HPDE6-E6E7 (cell line): ENCODE data around the gene MTOR.
A peak's percentile ranks its signal among the peaks of the same experiment; 100 is the strongest.
"Not testable (repeated sequence)": the region's sequence is repeated elsewhere in the genome, so short reads cannot be mapped to it uniquely, and the experiment has no call there.

ENCODE experiments used
- DNase-seq: peaks from one replicate; pipeline ENCODE4 v3.0.0; 2011; ENCODE audit warnings: missing footprints; ENCODE audit errors: extremely low spot score

The MTOR gene

DNA sequence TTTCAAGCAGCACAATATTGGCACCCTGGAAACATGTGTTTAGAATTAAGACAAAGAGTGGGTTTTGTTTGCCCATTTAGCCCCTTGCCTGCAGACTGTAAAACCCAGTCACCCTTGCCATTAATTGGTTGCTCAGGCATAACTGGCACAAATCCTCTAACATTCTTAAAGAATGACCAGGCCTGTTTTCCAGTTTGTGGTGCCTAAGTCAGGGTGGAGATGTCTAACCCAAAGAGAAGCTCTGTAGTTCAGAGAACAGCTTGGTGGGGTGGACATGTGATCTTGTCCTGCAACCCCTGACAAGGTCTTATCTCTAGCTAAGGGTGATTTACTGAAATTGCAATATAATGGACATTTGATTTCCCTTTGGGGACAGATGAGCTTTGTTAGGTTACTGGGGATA lies 82.0 kb downstream of the MTOR start:
- no peak for DNase-seq

DNA sequence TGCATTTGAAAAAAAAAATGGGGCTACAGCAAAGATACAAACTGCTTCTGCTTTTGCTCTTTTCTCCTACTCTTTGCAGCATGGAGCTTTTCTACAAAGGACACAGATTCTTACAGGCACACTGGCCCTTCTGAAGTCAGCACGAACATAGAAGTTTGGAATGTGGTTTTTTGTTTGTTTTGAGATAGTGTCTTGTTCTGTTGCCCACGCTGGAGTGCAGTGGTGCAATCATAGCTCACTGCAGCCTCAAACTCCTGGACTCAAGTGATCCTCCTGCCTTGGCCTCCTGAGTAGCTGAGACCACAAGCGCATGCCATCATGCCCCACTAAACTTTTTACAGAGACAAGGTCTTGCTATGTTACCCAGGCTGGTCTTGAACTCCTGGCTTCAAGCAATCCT lies 82.6 kb downstream of the MTOR start:
- DNase-seq: not testable (repeated sequence)

DNA sequence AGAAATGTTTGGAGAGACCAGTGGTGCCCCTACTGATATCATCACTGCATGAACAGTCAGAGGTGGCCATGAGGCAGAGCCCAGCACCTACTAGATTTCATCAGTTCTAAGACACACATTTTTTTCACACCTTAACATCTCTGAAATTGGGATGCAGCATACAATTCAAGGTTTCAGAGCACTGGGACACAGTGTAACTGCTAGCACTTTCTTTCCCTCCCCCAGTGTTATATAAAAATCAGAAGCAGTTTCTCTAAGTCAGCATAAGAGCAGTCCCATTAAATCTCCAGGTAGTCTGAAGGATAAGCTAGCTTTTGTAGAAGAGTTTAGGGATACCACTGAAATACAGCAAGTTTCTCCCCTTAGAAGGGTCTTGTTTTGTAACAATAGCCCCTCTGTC lies 83.2 kb downstream of the MTOR start:
- DNase-seq: no peak

DNA sequence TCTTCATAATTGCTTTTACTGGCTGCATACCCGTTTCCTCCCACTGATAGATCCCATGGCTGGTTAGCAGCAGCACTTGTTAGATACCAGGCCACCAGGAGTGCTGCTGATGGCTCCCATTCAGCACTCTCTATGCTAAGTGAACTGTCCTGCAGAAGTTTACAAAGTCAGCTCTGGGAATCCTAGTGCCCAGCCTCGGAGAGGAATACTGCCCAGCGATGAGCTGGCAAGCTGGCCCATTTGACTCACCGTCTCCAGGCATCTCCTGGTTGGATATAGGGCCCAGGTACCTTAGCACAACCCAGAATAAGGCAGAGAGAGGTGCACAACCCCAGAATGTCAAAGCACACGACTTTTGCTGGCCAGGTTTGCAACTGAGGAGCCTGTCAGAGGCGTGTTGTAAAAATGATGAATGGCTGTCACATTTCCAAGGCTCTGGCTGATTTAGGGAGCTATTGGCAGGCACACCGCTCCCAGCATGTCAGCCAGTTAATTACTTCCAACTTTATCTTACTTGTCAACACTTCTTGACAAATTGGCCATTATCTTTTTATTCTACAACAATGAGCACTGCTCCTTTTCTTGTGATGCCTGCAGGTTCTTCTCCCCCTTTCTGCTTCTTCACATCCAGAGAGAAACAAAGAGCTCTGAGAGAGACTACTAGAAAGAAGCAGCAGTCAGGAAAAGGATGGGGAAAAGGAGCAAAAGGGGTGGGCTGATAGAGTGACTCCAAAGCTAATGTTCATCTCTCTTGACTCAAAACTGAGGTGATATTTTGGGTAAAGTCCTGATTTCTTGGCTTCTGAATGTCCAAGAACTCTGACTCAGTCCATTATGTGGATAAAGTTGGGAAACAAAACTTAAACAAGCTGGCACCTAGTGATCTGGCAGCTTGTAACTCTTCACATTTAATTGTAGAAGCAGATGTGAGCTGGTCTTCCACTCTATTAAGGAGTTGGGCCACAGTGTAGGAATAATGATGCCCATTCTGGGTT lies 84.0 kb downstream of the MTOR start:
- DNase-seq: no peak

DNA sequence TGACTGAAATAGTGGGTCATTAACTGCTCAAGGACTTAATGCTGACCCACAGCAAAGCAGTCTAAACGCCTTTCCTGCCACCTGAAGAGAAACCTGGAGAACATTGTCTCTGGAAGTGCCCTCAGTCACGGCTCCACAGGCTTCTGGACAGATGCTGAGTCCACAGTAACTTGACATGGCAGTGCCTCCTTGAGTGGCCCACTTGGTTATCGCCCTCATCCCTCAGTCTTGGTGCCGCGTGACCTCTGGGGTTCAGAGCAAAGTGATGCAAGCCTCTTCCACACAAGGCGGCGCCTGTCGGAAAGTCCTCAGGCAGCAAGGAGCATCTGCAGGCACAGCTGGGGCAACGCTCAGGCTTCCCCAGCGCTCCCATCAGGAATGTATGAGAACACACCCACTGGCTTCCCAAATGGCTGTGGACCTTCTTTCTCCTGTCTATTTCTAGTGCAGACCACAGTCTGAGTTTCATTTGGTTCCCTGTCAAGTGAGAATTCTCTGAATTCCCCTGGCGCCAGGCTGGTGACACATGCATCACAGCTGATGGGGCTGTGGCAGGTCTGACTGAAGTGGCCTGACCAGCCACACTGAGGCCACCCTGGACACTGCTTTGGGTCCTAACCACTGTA lies 86.2 kb downstream of the MTOR start:
- DNase-seq: no peak

DNA sequence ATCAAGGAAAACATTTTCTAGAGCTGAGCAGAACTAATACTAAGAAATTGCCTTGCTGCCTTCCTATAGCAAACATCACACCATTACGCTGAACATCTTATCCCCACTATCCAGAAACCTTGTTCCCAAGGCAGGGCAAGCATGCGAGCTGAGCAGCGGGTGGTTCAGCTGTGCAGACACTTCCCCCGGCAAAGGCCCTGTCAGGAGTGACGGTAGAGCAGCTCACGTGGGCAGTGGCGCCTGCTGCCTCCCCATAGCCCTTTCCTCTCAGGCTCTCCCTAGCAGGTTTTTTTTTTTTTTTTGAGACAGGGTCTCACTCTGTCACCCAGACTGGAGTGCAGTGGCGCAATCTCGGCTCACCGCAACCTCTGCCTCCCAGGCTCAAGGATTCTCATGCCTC lies 86.9 kb downstream of the MTOR start:
- DNase-seq: no peak

DNA sequence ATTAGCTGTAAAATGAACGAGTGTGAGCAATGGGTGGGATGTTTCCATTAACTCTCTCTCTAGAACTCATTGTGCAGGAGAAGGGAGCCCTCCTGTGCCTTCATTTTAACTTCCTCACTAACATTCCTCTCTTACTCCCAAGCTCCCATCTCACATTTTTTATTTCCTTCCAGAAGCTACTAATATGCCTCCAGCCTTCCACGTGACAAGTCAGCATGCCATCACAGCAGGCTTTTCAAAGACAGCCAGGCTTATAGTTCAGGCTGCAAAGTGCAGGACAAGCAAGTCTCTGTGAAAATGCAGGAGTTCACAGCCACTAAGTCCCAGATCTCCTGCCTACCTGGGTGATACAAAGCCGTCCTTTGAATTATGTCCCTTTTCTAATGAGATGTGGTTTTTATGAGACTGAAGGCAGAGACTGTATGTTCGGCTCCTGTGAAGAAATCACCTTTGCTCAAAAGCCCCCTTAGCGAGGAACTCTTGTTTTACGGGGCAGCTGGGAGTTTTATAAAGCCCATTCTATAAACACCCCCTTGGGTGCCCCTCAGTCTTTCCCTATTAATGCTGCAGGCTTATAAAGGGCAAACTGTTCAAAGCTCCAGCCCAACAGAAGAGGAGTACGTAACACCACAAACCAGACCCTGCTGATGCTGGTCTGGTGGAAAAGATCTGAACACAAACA lies 87.9 kb downstream of the MTOR start:
- DNase-seq: no peak

DNA sequence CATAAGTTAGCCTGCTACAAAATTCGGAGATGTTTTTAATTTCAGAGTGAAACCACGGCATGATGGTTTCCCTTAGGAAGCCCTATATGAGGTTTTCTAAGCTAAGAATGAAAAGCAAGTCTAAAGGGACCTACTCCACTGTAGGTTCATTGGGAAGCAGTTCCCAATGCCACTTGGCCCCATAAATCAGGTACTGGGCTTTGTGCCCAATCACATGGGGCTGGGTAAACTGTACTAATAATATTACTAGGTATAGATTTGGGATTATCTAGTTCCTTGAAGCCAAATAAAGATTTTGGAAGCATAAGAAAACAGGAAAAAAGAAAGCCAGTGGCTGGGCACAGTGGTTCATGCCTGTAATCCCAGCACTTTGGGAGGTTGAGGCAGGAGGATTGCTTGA lies 92.2 kb downstream of the MTOR start:
- DNase-seq: no peak

DNA sequence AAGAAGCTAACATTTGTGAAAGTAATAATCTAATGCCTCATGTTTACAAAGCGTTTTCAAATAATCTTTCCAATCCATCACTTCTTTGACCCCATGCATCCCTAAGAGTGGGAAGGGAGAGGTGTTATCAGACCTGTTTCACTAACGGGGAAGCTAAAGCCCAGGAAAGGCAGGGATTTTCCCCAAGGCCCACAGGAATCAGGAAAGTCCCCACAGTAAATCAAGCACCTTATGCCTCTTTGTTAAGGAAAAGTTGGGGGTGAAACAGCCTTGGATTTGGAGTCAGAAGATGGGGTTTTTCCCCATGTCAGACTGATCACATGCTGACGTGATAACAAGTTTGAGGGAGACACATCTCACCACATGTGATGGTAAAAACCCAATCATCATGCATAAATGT lies 93.1 kb downstream of the MTOR start:
- DNase-seq: no peak

DNA sequence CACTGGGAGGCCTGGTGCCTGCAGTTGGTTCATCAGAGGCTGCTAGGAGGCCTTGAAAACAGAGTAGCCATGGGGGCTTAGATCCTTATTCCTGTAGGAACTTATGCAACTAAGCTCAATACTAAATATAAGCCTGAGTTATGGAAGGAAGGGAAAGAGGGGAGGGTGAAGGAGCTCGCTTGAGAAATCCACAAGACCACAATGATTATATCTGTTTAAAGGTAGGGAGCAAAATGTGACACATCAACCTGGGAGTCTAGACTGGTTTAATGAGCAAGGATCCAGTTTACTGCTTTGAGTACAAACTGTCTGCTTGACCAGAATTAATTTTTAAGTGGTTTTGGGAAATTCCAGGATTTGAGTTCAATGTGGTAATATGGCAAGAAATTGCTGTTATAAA lies 93.6 kb downstream of the MTOR start:
- DNase-seq: no peak

DNA sequence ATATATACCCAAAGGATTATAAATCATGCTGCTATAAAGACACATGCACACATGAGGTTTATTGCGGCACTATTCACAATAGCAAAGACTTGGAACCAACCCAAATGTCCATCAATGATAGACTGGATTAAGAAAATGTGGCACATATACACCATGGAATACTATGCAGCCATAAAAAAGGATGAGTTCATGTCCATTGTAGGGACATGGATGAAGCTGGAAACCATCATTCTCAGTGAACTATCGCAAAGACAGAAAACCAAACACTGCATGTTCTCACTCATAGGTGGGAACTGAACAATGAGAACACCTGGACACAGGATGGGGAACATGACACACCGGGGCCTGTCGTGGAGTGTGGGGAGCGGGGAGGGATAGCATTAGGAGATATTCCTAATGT lies 95.6 kb downstream of the MTOR start:
- DNase-seq: not testable (repeated sequence)

DNA sequence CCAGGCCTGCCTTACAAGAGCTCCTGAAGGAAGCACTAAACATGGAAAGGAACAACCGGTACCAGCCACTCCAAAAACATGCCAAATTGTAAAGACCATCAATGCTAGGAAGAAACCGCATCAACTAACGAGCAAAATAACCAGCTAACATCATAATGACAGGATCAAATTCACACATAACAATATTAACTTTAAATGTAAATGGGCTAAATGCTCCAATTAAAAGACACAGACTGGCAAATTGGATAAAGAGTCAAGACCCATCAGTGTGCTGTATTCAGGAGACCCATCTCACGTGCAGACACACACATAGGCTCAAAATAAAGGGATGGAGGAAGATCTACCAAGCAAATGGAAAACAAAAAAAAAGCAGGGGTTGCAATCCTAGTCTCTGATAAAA lies 99.6 kb downstream of the MTOR start:
- DNase-seq: not testable (repeated sequence)

DNA sequence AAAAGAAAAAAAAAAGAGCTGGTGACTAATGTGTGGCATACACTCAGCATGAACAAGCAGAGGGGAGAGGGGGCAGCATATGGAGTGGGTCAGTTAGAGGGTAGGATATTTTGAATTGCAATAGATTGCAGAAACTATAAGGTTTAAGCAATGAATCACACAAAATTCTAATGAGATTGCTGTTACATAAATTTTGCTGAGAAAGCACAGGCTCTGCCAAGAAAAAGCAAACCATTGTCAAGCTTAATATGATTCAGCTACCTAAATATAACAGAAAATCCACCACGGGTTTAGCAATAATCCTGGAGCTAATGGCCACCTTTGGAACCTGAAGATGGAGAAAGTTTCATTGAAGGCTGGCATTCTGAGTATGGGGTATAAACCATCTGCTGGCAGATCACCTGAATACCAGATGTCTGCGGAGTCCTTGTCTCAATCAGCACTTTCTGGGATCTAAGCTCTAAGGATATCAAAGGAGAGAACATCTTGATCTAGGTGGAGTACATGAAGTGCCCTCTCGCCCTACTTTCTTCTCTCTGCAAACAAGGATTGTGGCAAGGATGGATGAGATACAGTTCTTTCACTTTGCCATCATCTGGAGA lies 103.5 kb downstream of the MTOR start:
- DNase-seq: peak; percentile 60

DNA sequence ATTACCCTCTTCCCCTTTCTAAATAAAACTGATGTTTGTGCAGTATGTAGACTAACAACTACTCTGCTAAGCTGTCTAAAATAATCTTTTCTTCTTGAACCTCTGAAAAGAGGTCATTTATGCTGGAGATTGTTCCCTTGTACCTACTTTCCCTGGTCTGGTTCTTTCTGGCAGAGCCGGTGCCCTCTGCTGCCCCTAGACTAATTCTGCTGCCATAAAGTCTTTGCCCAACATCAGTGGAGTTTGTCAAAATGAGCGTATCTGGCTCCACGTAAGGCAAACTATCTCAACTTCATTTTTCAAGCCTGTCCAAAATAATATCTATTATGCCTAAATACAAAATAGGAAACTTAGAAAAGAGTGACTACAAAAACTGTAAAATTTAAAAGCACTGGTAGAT lies 104.1 kb downstream of the MTOR start:
- DNase-seq: no peak

DNA sequence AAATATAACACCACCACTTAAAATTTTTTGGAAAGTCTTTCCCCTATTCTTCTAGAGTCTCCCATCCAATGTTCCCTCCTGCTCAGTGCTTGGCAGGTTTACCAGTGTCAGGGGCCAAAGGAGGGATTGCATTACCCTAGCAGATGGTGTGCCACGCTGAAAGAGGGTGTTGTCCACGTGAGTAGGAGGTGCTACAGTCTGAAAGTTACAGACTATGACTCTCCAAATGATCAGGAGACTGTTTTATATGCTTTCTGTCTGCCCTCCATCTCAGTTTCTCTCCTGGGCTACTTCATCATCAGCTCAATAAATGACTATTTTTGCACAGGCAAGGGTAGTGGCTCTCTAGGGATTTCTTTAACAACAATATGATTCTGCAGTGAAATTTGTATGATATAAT lies 104.5 kb downstream of the MTOR start:
- no peak for DNase-seq

DNA sequence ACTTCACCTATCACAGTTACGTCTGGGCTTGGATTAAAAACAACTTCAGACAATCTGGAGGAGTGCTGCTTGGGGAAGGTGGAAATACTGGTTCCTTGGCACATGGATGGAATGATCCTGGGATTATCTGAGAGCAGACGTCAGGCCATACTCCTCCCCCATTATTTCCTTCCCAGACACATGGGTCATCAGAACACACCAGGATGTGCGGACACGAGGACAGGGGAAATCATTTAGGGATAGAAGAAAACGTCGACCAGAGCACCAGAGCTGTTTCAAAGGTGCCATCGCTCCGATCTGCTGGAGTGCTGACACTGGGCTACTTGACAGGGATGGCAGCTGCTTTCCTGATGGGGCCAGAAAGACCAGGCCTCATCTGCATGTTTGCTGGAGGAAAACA lies 105.0 kb downstream of the MTOR start:
- DNase-seq: no peak

DNA sequence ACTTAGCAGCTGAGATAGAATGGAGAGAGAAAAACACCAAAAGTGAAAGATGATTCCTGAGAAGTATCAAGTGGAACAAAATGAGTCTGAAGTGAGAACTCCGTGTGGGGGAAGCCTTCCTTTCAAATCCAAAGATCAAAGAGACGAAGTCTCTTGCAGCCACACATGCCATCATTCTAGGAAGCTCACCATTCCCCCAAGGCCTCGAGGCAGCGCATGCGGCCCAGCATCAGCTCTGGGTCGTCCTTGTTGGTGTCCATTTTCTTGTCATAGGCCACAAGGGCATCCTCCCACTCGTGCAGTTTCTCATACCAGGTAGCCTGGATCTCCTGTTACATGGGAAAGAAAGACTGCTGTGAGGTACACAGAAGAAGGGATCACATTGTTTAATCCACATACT lies 105.4 kb downstream of the MTOR start:
- no peak for DNase-seq

DNA sequence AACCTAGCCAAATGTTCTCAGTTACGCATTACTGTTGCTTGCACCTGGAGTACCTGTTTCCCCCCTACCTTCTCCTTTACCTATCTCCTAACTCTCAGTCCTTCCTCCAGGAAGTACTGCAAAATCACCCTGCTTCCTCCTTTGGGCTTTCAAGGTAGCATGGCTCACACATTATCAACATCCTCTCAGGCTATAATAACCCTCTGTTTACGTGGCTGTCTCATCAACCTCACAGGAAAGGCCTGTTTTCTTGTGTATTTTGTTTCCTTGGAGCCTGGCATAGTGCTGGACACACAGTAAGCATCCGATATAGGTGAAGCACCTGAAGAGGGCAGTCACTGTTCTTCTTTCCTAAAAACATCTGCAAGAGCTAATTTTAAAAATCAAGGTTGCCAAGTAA lies 105.9 kb downstream of the MTOR start:
- no peak for DNase-seq

DNA sequence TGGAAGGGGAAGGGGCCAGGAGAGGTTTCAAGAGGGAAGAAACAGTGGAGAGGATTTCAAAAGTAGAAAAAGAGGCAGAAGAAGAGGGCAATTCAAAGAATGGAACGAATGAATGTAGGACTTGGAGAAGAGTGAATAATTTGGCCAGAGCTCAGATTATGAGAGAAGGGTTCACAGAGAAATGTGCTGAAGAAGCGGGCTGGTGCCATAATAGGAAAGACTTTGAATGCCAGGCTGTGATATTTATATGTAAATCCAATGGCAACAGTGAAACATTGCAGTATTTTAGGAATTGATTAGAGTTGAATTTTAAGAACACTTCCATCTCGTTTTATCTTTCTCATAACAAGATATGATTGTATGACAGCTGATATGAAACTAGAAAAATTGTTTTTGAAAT lies 109.2 kb downstream of the MTOR start:
- DNase-seq: no peak

DNA sequence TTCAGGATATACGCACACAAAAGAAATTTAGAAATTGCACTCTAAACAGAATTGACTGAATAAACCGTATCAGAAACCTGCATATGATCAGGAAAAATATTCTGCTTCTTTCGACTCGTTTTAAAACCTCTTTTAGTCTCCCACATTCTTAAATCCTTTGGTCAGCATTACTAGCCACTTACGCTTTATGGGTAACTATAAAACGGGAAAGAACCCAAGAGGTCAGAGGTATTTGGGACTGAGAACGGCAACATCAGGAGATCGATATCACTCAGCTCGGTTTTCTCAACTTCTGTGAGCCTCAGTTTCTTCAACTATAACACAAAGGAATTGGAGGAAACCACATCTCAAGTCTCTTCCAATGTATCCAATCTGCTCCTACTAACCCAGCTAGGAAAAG lies 109.6 kb downstream of the MTOR start:
- no peak for DNase-seq

DNA sequence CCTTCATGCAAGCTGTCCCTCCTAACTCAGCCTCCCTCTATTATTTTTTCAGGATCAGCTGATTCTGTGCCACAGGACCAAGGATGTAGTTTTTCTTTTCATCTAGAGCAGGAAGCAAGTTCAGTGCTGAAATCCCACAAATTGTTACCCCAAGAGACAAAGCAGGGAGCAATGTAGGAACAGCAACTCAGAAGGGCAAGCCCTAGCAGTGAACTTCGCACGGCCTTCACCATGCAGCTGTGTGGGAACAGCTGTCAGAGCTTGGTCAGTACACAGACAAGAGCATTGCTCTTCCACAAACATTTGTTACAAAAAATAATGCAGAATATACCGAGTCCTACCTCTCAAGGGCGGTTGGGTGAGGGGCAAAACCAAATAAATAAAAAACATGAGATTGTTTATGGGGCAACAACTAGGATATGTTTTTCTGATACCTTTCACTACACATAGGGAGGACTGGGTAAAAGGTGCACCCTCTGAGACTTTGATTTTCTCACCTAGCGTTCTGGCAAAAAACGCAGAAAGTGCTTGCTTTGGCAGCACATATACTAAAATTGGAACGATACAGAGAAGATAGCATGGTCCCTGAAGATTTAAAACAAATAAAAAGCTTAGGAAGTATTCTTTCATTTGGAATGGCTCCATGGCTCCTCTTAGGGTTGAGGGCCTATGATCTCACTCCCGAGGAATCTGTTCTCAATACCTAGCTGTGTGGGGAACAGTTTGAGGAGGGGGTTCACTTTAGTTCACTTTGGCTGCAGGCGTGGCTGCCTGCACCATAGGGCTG lies 110.3 kb downstream of the MTOR start:
- no peak for DNase-seq

DNA sequence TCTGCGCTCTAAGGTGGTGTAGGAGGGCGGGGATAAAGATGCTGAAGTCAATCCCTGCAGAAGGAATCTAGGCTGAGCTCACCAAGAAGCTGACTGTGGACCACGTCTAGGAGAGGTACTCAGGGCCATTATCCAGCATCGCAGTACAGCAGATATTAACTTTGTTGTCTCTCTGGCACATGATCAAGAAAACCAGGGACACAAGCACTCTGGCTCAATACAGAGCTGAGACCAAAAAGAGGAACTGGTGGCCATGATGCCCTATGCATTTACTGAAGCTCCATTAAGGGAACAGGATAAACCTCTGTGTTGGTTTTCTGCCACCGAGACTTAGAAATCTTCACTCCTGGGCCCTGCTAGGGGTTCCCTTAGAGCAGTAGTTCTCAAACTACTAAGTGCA lies 111.2 kb downstream of the MTOR start:
- no peak for DNase-seq
